ENCODE measurements around the gene SART1. TPM values are rescaled to one million over a fixed set of nuclear protein-coding genes. Genes with fewer than 3 reads are reported as not detected.

SART1 gene
- total and polyA plus RNA-seq, 10 of the 15 experiments (the other 5 are each of a cell fraction or from before 2014, with no cell fraction given) = 6.2 to 60.5 (median 37.4) TPM

GRCh38 chr11:65947133-65947532 lies 14.4 kb upstream of the SART1 start (continued):
- TF ChIP-seq POU2F2 (IDR thresholded peaks at IDR 0.05; ENCODE audit: borderline replicate concordance, low read depth, low read length) (no peak), HDAC2 (IDR thresholded peaks at IDR 0.05) (no peak), TCF3 (IDR thresholded peaks at IDR 0.05; ENCODE audit: borderline replicate concordance, insufficient read depth, low read depth, low read length) (no peak), ATF7 (IDR thresholded peaks at IDR 0.05; ENCODE audit: low read depth) (no peak), GATAD2B (conservative IDR thresholded peaks at IDR 0.05; ENCODE audit: low read depth) (no peak), STAT1 (conservative IDR thresholded peaks at IDR 0.05) (no peak), SREBF1 (IDR thresholded peaks at IDR 0.05; ENCODE audit: low read length) (no peak), CEBPB (IDR thresholded peaks at IDR 0.05; ENCODE audit: borderline replicate concordance in 1 of 2, low read depth in 2 of 2, low read length in 2 of 2) (no peak), KAT2A (conservative IDR thresholded peaks at IDR 0.05; ENCODE audit: control insufficient read depth, low read depth, low read length) (no peak), RFX5 (IDR thresholded peaks at IDR 0.05; ENCODE audit: low read depth, low read length) (no peak), IRF4 (IDR thresholded peaks at IDR 0.05; ENCODE audit: low read depth, low read length) (no peak)

DNA sequence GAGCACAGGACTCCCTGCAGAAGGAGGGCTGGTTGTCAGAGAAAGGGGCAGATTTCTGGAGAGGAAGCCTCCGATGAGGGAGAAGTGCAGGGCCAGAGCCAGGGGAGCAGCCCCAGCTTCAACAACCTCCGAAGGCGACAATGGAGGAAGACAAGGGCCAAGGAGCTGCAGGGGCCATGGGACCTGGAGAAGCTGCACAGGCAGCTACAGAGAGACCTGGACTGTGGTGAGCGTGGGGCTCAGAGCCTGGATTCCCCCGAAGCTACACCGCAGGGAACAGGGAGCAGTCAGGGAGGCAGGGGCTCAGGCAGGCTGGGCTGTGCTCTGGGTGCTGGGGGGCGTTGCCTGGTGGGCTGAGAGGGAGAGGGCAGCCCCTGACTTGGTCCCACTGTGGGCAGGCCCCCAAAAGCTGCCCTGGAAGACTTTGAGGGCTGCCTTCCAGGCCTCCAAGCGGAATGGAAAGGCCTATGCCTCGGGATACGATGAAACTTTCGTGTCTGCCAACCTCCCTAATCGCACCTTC lies 13.9 kb upstream of the SART1 start:
- Histone ChIP-seq H3K79me2 (ENCODE audit: control insufficient read depth, insufficient read depth, low read length) (no peaks in the 10 kb centered on the region), H3K36me3 (ENCODE audit: control insufficient read depth in 2 of 2, insufficient read depth in 2 of 2, low read length in 1 of 2) (no peaks in the 10 kb centered on the region), H3K9ac (ENCODE audit: control insufficient read depth, insufficient read depth, low read length) (no peak overlapping the region), H3K27ac (ENCODE audit: control insufficient read depth, insufficient read depth) (no peak overlapping the region), H3K4me1 (ENCODE audit: control insufficient read depth, insufficient read depth, low read length) (no peaks in the 10 kb centered on the region), H3K4me3 (no peak overlapping the region), H3K27me3 (replicated peaks in 1 of 2; ENCODE audit: control insufficient read depth in 2 of 2, insufficient read depth in 2 of 2, low read length in 1 of 2) (no peaks in the 10 kb centered on the region), H3K9me3 (replicated peaks; ENCODE audit: control insufficient read depth, insufficient read depth, low read length) (no peaks in the 10 kb centered on the region), H3K4me2 (ENCODE audit: control insufficient read depth, insufficient read depth) (no peak overlapping the region), H2AFZ (ENCODE audit: control insufficient read depth, low read depth, low read length) (no peak overlapping the region), H4K20me1 (ENCODE audit: control insufficient read depth, insufficient read depth) (no peaks in the 10 kb centered on the region)
- TF ChIP-seq BRCA1 (IDR thresholded peaks at IDR 0.05; ENCODE audit: low read depth, low read length) (no peak), ETV6 (conservative IDR thresholded peaks at IDR 0.05 in 1 of 2, IDR thresholded peaks at IDR 0.05 in 1 of 2; ENCODE audit: borderline replicate concordance in 1 of 2, low read depth in 1 of 2) (no peak), ZZZ3 (IDR thresholded peaks at IDR 0.05; ENCODE audit: control insufficient read depth, insufficient read length, low read depth) (no peak), CREB1 (IDR thresholded peaks at IDR 0.05; ENCODE audit: low read depth) (no peak), SMC3 (IDR thresholded peaks at IDR 0.05; ENCODE audit: borderline replicate concordance, low read length) (no peak), ZNF622 (IDR thresholded peaks at IDR 0.05) (no peak), SUPT20H (IDR thresholded peaks at IDR 0.05; ENCODE audit: borderline replicate concordance, control insufficient read depth, low read depth, low read length) (no peak)
- TF ChIP-seq, protein P1, sequence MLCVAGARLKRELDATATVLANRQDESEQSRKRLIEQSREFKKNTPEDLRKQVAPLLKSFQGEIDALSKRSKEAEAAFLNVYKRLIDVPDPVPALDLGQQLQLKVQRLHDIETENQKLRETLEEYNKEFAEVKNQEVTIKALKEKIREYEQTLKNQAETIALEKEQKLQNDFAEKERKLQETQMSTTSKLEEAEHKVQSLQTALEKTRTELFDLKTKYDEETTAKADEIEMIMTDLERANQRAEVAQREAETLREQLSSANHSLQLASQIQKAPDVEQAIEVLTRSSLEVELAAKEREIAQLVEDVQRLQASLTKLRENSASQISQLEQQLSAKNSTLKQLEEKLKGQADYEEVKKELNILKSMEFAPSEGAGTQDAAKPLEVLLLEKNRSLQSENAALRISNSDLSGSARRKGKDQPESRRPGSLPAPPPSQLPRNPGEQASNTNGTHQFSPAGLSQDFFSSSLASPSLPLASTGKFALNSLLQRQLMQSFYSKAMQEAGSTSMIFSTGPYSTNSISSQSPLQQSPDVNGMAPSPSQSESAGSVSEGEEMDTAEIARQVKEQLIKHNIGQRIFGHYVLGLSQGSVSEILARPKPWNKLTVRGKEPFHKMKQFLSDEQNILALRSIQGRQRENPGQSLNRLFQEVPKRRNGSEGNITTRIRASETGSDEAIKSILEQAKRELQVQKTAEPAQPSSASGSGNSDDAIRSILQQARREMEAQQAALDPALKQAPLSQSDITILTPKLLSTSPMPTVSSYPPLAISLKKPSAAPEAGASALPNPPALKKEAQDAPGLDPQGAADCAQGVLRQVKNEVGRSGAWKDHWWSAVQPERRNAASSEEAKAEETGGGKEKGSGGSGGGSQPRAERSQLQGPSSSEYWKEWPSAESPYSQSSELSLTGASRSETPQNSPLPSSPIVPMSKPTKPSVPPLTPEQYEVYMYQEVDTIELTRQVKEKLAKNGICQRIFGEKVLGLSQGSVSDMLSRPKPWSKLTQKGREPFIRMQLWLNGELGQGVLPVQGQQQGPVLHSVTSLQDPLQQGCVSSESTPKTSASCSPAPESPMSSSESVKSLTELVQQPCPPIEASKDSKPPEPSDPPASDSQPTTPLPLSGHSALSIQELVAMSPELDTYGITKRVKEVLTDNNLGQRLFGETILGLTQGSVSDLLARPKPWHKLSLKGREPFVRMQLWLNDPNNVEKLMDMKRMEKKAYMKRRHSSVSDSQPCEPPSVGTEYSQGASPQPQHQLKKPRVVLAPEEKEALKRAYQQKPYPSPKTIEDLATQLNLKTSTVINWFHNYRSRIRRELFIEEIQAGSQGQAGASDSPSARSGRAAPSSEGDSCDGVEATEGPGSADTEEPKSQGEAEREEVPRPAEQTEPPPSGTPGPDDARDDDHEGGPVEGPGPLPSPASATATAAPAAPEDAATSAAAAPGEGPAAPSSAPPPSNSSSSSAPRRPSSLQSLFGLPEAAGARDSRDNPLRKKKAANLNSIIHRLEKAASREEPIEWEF (IDR thresholded peaks at IDR 0.05; ENCODE audit: insufficient replicate concordance, low read depth, low read length) = no peak
- POLR2A ChIA-PET = no interaction called here
- no peak for DNase-seq (ENCODE audit: low read depth, low spot score)
- FAIRE-seq = no peak
- BruUV-seq (replicated peaks) = no TSS peak
- 56% methylated on average over 12 of the region's 12 CpGs for WGBS (ENCODE audit: insufficient coverage, insufficient replicate concordance, low lambda C conversion rate, missing lambda C conversion rate)
- CTCF ChIA-PET = interaction anchor here (1.0 kb wide), 1 partner anchor 75 kb away, joined by 3 read pairs; no protein-coding TSS in a partner anchor
- RAD21 ChIA-PET (ENCODE audit: unreplicated experiment) = no interaction called here
- no peak for ATAC-seq
- intact Hi-C loops (cut with micrococcal nuclease; ENCODE audit: unreplicated experiment) = no loop called here
- SMC1A ChIA-PET (ENCODE audit: uncharacterized antibody, unreplicated experiment) = no interaction called here
- in situ Hi-C loops (cut with MboI) = no loop called here

All from GM12878 (cell line).